ENCODE data around the gene IPMK.

The IPMK gene

DNA sequence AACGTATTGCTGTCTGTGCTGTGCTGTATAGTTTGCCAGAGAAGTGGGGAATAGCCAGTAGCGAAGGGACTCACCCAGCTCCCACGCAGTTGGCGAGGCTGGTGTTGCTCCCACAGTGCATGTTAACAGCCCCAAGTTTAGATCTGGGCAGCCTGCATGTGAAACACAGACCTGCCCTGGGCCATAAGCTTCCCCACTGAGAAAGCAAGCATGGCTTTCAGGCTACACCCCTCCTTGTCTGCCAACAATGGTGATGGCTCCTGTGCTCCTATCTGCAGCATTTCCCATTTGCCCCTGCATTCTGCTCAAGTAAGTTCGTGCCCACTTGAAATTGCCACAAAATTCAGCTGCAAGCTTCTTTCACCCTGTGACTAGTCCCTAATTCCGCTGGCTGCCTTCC is 57.5 kb downstream of the IPMK start:
- no peaks in the 10 kb centered on the region for H4K20me1 ChIP-seq (ENCODE audit: low read depth, low read length)
- H3K36me3 ChIP-seq (ENCODE audit: low read length), result peaks cover 5% of the 10 kb centered on the region; the same call in 1 of the 2 replicates
- H3K9me2 ChIP-seq (replicated peaks; ENCODE audit: insufficient read depth, low read length), result no peaks in the 10 kb centered on the region
- H3K4me2 ChIP-seq (ENCODE audit: low read depth, low read length, poor library complexity, severe bottlenecking), result no peak overlapping the region
- H3K27ac ChIP-seq (ENCODE audit: low read depth, low read length), result no peak overlapping the region
- no peak overlapping the region for H2AFZ ChIP-seq (ENCODE audit: low read depth, low read length, severe bottlenecking)
- no peaks in the 10 kb centered on the region for H3K27me3 ChIP-seq (ENCODE audit: low read length)
- TF ChIP-seq EZH2phosphoT487 (conservative IDR thresholded peaks at IDR 0.05; ENCODE audit: low read length), result no peak
- TF ChIP-seq, protein P1, sequence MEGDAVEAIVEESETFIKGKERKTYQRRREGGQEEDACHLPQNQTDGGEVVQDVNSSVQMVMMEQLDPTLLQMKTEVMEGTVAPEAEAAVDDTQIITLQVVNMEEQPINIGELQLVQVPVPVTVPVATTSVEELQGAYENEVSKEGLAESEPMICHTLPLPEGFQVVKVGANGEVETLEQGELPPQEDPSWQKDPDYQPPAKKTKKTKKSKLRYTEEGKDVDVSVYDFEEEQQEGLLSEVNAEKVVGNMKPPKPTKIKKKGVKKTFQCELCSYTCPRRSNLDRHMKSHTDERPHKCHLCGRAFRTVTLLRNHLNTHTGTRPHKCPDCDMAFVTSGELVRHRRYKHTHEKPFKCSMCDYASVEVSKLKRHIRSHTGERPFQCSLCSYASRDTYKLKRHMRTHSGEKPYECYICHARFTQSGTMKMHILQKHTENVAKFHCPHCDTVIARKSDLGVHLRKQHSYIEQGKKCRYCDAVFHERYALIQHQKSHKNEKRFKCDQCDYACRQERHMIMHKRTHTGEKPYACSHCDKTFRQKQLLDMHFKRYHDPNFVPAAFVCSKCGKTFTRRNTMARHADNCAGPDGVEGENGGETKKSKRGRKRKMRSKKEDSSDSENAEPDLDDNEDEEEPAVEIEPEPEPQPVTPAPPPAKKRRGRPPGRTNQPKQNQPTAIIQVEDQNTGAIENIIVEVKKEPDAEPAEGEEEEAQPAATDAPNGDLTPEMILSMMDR (IDR thresholded peaks at IDR 0.05; ENCODE audit: insufficient read depth, low read length, poor library complexity, severe bottlenecking), result no peak
- H3K9me3 ChIP-seq (ENCODE audit: insufficient read depth, low read length), result no peaks in the 10 kb centered on the region
- H3K79me2 ChIP-seq (ENCODE audit: insufficient read depth, low read length), result no peaks in the 10 kb centered on the region
- H3F3A ChIP-seq (ENCODE audit: insufficient read depth), result no peaks in the 10 kb centered on the region
- no peak overlapping the region for H3K4me3 ChIP-seq (ENCODE audit: insufficient read depth, low read length, poor library complexity, severe bottlenecking)
- no peak overlapping the region for H3K9ac ChIP-seq (ENCODE audit: low read length)

DNA sequence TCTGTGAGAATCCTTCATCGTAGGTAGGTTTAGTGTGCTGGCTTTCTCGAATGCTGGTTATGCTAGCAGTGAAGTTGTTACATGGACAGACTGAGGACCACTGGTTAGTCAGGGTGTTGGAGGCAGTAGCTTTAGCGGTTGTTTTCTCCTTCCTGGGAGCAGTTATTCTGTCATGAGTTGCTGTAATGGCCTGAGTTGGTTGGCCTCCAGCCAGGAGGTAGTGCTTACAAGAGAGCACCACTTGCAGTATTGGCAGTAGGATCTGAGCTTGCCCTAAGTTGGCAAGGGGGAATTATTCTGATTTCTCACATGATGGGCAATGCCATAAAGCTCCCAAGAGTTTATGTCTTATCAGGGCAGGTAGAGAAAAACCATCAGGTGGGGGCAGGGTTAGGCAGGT is 58.0 kb downstream of the IPMK start:
- H3K27me3 ChIP-seq (ENCODE audit: low read length), result no peaks in the 10 kb centered on the region
- no peaks in the 10 kb centered on the region for H3K9me3 ChIP-seq (ENCODE audit: insufficient read depth, low read length)
- H3F3A ChIP-seq (ENCODE audit: insufficient read depth), result no peaks in the 10 kb centered on the region
- no peaks in the 10 kb centered on the region for H3K79me2 ChIP-seq (ENCODE audit: insufficient read depth, low read length)
- no peaks in the 10 kb centered on the region for H3K9me2 ChIP-seq (replicated peaks; ENCODE audit: insufficient read depth, low read length)
- no peak overlapping the region for H3K9ac ChIP-seq (ENCODE audit: low read length)
- no peak overlapping the region for H3K4me3 ChIP-seq (ENCODE audit: insufficient read depth, low read length, poor library complexity, severe bottlenecking)
- no peaks in the 10 kb centered on the region for H4K20me1 ChIP-seq (ENCODE audit: low read depth, low read length)
- H3K4me2 ChIP-seq (ENCODE audit: low read depth, low read length, poor library complexity, severe bottlenecking), result no peak overlapping the region
- H3K27ac ChIP-seq (ENCODE audit: low read depth, low read length), result no peak overlapping the region
- TF ChIP-seq, protein P1 (IDR thresholded peaks at IDR 0.05; ENCODE audit: insufficient read depth, low read length, poor library complexity, severe bottlenecking), result no peak
- no peak for TF ChIP-seq EZH2phosphoT487 (conservative IDR thresholded peaks at IDR 0.05; ENCODE audit: low read length)
- peaks cover 5% of the 10 kb centered on the region; the same call in 1 of the 2 replicates for H3K36me3 ChIP-seq (ENCODE audit: low read length)
- no peak overlapping the region for H2AFZ ChIP-seq (ENCODE audit: low read depth, low read length, severe bottlenecking)

DNA sequence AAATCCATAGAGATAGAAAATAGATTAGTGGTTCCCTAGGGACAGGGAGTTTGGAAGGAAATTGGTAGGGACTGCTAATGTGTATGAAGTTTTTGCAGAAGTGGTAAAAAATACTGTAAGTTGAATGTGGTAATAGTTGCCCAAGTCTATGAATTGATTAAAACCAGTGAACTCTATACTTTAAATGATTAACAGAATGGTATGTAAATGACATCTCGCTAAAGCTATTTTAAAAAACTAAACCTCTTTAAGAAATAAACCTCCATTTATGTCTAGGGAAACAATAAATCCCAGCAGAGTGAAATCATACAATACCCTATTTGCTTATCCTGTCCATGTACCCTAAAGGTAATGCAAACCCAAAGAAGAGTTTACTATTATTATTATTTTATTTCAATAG is 61.4 kb downstream of the IPMK start:
- Histone ChIP-seq H3K9ac (ENCODE audit: low read length) (no peak overlapping the region), H3K27me3 (ENCODE audit: low read length) (no peaks in the 10 kb centered on the region), H3F3A (ENCODE audit: insufficient read depth) (no peaks in the 10 kb centered on the region), H3K9me2 (replicated peaks; ENCODE audit: insufficient read depth, low read length) (no peaks in the 10 kb centered on the region), H3K4me3 (ENCODE audit: insufficient read depth, low read length, poor library complexity, severe bottlenecking) (no peak overlapping the region), H3K36me3 (ENCODE audit: low read length) (no peaks in the 10 kb centered on the region), H3K4me2 (ENCODE audit: low read depth, low read length, poor library complexity, severe bottlenecking) (no peak overlapping the region), H3K9me3 (ENCODE audit: insufficient read depth, low read length) (no peaks in the 10 kb centered on the region), H3K27ac (ENCODE audit: low read depth, low read length) (no peak overlapping the region), H2AFZ (ENCODE audit: low read depth, low read length, severe bottlenecking) (no peak overlapping the region), H3K79me2 (ENCODE audit: insufficient read depth, low read length) (no peaks in the 10 kb centered on the region), H4K20me1 (ENCODE audit: low read depth, low read length) (no peaks in the 10 kb centered on the region)
- TF ChIP-seq EZH2phosphoT487 (conservative IDR thresholded peaks at IDR 0.05; ENCODE audit: low read length), result no peak
- TF ChIP-seq, protein P1 (IDR thresholded peaks at IDR 0.05; ENCODE audit: insufficient read depth, low read length, poor library complexity, severe bottlenecking), result no peak
